Stimulated activated CD4-positive, alpha-beta T cell treated with anti-CD3 and anti-CD28 coated beads, Interleukin-4, amount 100 ng/mL, for 4 hours (primary cell): ENCODE measurements around the gene MAN2A1.

Experiments used
- DNase-seq, 2 experiments: peaks; one replicate each; pipeline ENCODE4 v3.0.0-alpha.2; 2020

The MAN2A1 gene

DNA sequence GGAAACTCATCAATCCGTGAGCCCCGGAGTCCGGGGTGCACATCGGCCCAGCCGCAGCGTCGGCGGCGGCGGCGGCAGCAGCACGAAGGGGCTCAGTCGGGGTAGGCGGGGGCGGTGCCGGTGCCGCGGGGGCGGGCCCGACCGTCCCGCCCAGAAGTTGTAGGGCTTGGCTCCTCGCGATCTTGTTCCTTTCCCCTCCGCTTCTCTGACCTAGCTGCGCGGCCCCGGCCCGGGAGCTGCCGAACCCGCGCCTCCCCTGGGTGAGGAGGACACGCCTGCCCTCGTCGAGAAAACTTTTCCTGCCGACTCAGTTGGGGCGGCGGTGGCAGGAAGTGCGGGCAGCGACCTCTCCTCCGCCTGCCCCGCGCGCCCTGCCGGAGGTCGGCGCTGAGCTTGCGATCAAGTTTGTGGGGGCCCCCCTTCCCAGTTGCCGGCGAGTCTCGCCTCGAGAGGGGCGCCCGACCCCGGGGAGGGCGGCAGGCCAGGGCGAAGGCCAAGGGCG, at the start of gene MAN2A1:
Gene MAN2A1 (plus strand): TSS at position 188 of the 502 bp plus-strand sequence. CDS start 491 bp downstream, outside the sequence.
- peak; percentile 75 to 83 for DNase-seq

DNA sequence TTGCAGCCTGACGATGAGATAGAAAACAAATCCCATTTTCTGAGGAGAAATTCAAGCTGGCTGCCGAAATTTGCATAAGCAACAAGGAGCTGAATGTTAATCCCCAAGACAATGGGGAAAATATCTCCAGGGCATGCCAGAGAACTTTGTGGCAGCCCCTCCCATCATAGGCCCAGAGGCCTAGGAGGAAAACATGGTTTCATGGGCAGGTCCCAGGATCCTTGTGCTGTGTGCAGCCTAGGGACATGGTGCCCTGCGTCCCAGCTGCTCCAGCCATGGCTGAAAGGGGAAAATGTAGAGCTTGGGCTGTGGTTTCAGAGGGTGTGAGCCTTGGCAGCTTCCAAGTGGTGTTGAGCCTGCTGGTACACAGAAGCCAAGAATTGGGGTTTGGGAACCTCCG, 48.8 kb upstream of the MAN2A1 start:
- no peak for DNase-seq

DNA sequence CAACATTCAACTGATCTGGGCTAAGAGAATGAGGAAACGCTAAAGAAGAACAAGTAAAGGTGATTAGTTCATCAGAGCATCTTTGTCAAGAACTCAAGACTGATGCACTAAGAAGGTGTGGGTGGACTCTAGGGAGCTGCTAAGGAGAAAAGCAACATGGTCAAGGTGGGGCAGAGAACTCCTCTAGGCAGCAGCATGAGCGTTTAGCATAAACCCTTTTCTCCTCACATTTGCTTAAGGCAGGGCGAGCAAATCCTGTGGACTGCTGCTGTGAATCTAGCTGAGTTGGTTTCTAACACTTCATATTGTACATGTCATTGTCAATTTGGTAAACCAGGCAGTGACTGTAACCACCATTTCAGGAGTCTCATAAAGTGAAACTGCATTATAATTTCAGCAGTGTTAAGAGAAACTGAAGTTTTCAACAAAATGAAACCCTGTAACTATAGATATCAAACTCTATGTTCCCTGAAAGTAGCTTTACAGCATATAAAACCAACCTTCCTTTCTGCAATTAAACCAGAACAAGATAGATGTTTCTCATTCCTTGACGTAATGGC, 45.9 kb upstream of the MAN2A1 start:
- no peak for DNase-seq

DNA sequence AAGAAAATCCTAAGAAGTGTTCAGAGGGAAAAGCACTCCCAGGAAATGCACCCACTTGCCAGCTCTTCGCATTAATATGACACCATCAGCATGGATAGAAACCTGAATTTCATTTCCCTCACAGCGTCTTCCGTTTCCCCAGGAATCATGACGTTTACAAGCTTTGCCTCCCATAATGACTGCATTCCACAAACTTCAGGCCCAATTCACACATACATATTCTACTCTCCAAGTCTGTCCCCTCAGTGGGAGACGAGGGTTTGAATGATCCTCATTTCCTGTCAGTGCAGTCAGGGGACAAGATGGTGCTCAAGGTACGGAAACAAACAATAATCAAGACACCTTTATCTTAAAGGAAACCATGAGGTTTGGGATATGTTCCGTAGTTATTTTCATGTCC, 44.9 kb upstream of the MAN2A1 start:
- no peak for DNase-seq

DNA sequence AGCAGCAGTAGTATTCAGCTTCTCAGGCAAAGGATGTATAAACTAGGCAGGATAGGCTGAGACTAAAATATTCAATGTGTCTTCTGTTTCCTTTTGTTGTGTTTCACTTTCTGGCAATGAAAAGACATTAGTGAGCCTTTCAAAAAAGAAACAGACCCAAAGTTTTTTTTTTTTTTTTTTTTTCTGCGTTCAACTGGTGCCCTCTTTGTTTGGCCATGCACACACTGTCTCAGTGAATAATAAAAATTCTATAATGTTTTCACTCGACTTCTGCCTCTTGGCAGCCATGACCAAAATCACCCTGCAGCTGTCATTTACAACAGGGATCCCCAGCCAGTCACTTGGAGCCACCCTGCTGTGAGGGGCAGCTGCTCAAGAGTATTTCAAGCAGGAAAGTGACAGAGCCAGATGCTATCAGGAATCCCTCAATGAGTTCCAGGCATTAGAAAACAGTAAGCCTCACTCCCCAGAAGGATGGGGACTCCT, 44.0 kb upstream of the MAN2A1 start:
- DNase-seq = no peak

DNA sequence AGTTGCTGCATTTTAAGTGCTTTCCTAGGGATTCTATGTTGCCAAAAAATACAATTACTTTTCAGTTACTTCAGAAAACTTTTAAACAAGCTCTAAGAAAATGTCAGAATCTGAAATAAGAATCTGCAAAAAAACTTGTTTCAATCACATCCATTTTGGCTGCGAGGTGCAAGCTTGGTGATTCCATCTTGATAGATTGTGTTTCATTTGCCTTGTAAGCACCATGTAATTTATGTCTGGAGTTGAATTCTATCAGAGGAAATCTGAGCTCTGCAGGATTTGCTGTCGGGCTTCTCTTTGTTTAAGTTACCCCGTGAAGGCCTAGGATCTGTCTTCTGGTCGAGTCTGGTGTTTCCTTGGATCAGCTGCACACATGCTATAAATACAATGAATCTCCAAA, 40.4 kb upstream of the MAN2A1 start:
- no peak for DNase-seq

DNA sequence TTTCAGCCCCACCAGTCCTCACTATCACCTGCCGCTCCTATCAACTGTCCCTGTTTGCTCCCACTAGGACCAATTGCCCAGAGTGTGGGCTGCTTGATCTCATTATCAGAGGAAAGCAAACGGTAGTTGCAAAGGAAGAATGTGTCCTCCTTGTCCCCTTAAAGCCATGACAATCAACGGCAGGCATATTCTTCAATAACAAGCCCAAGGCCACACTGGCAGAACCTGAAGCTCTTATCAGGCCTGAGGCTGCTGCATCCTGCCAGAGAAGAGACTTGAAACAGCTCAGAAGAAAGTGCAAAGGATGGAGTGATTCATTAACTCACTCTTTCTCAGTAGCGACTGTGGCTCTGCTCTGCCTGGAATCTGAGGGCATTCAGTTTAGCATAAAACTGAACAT, 39.2 kb upstream of the MAN2A1 start:
- DNase-seq = no peak

DNA sequence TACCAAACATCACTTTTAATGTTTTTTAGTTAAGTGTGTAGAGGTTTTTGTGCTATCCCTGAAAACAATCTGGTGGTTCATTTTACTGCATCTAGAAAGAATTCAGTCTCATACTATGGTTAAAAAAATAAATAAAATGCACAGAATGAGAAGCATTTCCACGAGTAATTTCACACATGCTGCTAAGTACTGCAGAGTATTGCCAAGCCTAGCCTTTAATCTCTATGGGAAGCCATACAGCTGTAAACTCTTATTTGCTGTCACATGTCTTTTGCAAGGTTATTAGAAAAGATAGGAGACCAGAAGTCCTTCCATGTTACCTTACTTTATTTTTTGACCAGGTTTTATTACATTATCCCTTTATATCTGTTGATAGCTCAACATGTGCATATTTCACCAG, 37.6 kb upstream of the MAN2A1 start:
- DNase-seq = no peak

DNA sequence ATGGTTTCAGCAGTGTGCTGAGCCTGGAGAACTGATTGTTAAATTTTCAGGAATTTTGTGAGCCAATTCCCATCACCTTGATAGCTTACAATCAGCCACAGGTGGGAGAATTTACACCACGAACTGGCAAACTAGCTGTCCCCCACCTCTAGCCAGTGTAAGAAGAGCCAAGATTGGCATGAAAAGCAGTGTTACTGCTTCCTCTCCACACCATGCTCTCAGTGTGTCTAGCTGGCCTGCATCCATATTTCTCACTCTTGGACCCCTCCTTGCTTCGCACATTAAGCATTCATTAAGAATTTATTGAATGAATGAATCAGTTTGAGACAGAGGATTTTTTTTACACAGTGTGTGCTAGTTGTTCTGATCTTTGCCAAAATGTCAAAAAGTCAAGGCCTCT, 36.7 kb upstream of the MAN2A1 start:
- no peak for DNase-seq

DNA sequence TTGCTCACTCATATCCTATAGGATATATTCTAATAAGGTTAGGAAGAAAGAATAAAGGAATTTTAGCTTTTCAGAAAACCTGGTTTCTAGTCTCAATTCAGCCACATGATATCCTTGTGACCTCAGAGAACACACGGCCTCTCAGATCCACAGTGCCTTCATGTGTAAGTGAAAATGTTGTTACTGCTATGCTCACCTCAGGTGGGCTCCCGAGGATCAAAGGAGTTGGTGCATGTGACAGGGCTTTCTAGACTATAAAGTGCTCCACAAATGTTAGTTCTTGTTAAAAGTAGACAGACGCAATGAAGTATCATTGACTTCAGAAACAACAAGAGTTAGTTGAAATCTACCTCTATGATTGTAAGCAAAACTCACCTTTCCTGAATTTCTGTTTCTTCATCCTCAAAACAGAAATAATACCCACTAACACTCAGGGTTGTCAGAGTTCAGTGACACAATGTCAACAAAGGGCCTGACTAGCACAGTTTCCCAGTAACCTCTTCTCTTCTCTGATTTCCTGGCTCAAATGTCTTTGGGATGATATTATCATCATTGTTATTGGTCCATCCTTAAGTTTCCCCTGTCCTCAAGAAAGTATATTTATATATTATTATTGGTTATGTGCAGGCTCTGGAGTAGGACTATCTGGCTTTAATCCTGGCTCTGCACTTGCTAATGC, 36.0 kb upstream of the MAN2A1 start:
- no peak for DNase-seq

DNA sequence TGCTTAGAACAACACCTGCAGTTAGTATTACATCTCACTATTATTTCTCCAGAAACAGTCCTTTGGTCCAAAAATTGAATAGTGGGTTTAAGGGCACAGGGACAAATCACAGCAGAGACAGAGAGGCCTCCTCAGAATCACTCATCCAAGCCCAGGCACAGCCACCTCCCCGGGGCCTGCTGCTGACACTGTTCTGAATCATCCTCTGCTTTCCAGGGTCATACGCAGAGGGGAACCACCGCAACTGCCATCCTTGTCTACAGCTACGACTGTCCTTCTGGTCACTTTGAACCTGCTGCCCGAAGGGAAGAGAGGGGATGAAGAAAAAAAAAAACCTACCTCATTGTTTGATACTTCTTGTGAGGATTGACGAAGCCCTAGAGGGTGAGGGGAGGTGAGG, 35.3 kb upstream of the MAN2A1 start:
- no peak for DNase-seq

DNA sequence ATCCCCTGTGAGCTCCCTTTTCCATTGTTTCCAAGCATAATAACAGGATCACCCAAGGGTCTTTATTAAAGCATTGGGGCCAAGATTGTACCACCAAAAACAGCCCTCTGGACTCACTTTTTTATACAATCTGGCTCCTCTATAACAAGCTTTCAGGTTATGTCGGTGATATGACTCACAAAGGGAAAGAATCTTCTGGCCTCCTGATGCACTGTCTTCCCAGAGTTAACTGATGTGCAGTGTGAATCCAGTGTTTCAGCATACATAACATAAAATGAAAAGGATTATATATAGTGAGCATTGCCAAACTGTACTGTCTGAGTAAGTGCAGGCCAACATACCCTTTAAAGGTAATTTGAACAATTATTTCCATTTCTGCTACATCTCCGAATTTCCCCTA, 33.9 kb upstream of the MAN2A1 start:
- DNase-seq = no peak

DNA sequence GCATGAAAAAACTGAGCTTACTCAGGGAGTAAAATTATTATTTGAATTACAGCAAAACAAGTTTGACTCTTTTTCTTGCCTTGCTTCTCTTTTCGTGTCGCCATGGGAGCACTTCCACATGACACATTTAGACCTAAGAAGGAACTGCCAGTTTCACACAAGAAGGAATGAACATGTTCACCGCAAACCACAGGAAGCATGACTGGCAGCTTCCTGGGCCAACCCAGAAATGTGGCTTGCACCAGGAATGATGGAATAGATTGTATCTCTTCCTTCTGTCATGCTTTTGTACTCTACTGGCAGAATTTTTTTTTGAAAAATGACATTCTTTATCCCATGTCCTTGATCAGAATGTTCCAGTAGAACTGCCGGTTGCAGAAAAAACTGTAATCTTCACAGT, 32.9 kb upstream of the MAN2A1 start:
- DNase-seq = peak; percentile 4 to 43

DNA sequence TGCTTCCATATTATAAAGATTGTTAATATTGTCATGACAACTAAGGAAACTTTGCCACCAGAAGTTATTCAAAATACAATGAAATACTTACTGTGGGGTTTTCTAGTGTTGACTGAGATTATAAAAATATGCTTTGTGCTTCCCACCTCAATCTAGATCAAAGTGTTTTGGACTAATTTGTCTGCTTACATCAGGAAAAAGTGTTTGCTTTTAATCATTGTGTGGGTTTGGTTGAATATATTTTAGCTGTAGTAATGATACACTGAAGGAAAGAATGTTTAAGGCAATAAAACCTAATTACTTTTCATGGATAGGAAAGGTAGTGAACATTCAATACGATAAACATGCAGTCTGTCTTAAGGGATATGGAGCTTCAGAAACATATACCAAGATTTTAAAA, 29.8 kb upstream of the MAN2A1 start:
- no peak for DNase-seq

DNA sequence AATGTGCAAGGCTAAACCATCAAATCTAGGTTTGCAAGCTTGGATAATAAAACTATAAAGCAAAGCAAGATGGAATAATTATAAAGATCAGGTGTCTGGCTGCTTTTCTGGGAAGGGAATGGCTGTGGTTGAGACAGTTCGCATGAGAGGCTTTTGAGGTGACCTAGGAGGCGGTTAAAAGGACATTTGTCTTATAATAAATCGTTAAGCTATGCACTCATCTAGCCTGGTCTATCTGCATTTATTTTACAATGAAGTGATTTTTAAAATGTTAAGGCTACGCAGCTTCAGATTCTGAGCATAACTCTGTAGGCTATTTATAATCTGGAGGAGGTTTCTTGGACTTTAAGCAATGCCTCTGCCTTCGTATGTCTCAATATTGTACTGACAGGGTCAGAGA, 29.4 kb upstream of the MAN2A1 start:
- DNase-seq = no peak

DNA sequence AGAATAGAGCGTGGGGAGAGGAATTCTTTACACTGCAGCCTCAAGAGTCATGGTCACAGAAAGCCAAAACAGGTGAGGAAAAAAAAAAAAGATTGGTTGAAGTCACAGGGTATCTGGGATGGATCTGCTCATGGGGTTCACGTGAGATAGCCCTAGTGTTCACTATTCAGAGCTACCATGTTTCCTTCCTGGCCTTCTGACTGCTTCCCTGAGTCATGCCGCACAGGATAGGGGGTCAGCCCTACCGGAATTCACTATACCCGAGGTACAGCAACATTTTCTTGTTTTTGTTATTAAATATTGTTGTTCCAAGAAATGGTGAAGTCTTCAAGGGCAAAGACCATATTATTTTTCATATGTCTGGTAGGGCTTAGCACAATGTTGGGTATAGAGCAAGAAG, 21.5 kb upstream of the MAN2A1 start:
- DNase-seq = no peak

DNA sequence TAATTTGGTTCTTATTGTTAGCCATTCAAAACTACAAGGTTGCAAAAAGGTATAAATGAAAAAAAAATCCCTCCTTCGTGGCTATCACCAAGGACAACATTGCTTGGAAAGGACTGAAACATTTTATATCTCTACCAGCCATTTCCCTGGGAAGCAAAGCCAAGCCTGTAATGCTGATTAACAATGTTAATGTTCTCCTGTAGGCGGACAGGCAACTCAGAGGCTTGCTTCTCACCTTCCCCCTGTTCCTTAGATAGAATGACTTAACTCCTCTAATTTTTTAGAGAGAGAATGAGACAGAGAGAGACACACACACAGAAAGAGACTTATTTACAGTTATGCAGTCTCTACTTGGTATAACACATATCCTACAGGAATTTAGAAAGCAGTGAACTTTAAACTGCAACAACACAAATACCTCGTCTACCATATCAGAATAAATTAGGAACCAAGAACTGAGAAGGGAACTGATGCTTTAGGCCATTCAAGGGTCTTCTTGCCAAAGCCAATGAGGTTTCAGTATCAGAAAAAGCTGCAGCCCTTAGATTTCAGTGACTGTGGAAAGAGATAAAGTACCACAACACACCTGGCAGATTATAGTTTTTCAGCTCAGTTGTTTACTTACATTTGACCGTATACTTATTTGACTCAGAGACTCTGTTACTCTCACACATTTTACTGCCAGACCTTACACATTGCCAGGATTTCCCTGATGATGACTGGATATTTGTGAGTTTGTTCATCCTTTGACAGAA, 20.9 kb upstream of the MAN2A1 start:
- DNase-seq = no peak

DNA sequence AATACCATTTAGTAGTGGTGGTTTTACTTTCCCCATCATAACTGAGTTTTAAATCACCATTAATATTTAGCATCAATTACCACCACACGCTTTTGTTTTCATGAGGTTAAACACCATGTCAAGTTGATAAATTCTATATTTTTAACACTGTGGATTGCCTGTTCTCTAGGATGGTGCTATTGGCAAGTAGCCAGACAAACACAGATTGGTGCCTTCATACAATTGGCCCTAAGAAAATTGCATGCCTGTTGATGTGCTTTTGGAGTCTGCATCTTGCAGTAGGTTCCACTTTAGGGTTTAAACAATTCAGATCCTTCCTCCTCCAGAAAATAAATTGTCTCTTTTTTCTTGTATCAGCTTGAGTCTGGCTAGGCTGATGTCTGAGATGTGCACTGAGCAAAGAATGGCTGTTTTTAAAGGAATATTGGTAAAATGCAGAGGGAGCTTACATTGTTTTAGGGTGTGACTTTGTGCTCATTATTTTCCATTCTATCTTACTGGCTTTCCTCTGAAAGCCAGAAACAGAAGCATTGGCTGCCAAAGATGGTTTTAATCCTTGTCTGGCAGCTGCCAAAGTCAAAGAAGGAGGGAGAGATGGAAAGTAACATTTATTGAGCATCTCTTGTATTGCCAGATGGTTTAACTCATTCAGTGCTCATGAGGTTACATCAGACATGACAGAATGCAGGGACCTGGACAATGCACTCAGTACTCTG, 19.6 kb upstream of the MAN2A1 start:
- no peak for DNase-seq

DNA sequence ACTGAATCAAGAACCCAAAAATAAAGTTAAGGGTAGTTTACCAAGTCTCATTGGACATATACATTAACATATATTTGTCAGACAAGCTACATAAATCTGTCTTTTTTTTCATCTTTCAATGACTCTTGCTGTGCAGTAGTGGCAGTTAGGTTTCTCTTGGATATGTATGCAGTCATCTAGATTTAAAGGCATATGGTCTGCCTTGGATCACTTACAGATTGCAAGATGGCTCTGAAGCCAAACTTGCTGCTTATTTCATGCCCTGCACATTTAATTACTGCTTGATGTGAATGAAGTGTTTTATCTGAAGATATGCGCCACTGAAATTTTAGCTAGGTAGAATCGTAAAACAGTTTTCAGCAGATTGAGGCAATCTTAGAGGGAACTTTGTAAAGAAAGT, 18.6 kb upstream of the MAN2A1 start:
- no peak for DNase-seq

DNA sequence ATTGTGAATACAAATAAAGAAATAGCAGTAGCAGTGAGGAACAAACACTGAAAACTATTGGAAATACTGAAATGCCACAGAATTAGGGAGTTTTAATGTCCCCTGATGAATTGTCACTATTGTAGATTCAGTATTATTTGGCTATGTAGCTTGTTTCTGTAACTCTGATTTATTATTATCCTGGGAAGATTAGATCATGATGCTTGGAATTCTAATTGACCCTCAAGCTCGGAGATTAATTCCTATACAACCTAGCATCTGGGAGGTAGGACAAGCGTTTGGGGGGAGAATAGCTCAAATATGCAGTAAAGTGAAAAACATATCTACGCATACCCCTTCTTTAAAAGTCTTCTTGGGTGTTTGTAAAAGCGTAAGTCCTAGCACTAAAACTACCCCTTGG, 15.1 kb upstream of the MAN2A1 start:
- no peak for DNase-seq

DNA sequence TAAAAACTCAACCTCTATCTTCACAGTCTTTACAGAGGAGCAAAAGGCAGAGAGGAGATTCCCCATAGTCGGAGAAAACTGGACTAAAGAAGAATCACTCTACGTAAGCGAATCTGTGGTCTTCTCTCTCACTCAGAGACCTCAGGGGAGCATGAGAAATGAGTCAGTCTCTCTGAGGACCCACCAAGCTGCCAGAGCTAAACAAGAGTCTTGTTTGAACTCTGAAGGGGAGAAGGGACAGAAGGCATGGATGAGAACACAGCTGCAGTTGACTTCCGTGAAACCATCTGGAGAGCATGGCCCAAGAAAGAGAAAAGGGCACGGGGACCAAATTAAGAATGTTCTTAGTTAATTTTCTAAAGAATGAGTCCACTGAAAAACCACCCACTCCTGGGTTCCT, 12.8 kb upstream of the MAN2A1 start:
- no peak for DNase-seq

DNA sequence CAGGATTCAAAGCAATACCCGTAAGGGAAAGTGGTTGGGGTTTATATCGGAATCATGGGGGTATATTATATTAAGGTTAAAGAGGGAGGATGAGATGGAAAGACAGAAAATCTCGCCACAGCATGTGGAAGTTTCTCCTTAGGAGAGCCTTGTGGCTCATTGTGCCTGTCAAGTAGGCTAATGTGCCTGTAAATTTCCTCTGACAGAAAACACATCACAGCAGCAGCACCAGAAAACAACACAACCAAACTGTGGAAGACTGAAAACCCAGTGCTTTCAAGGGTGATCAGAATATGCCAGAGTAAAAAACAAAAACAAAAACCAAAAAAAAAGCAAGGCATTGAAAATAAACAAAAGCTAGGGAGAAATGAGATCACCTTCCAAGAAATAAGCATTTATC, 11.3 kb upstream of the MAN2A1 start:
- no peak for DNase-seq

DNA sequence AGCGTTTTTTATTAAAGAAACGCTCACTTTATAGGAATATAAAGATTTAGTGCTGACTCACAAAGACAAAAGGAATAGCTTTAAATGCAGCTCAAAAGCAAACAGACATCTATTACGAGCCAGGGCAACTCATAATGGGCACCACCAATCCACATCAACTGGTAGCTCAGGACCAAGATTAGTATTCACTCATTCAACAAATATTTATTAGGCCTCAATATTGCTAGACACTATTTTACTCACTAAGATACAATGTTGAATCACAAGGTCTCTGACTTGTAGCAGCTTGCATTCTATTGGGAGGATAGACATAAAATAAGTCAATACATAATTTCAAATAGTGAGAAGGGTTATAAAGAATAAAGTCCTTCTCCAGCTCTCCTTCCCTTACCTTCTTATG, 8.0 kb upstream of the MAN2A1 start:
- DNase-seq = no peak
